Measurements from ENCODE around the gene COBL. TPM values are rescaled to one million over a fixed set of nuclear protein-coding genes. Genes with fewer than 3 reads are reported as not detected.

Gene COBL
- total RNA-seq, 4 donors from 2014 or later: 14.3 to 19.3 (median 15.9) TPM

- Histone ChIP-seq H3K36me3 (no peaks in the 10 kb centered on the region), H3K27me3 (no peaks in the 10 kb centered on the region), H3K9me3 (no peaks in the 10 kb centered on the region), H3K27ac (no peak overlapping the region), H3K4me3 (replicated peaks in 1 of 3) (no peak overlapping the region), H3K4me1 (no peaks in the 10 kb centered on the region)
- DNase-seq: no peak
- intact Hi-C loops (cut with DNase I): no loop called here
- WGBS, 2 donors: 88 to 90% methylated on average over 10 of the region's 10 CpGs
- TF ChIP-seq CTCF (IDR thresholded peaks at IDR 0.05) (no peak), POLR2A (IDR thresholded peaks at IDR 0.05) (no peak)
These were observed 93.7 kb downstream of the COBL start for GRCh38 chr7:51222916-51223315.

GRCh38 chr7:51220226-51220625 lies 96.4 kb downstream of the COBL start:
- intact Hi-C loops (cut with DNase I): no loop called here
- no peaks in the 10 kb centered on the region for H3K27me3 ChIP-seq
- no peak for DNase-seq
- H3K4me3 ChIP-seq (replicated peaks in 1 of 3): no peak overlapping the region
- H3K27ac ChIP-seq: no peak overlapping the region
- H3K36me3 ChIP-seq: no peaks in the 10 kb centered on the region
- no peaks in the 10 kb centered on the region for H3K4me1 ChIP-seq
- TF ChIP-seq CTCF (IDR thresholded peaks at IDR 0.05) (no peak), POLR2A (IDR thresholded peaks at IDR 0.05) (no peak)
- WGBS, 2 donors: 83 to 90% methylated on average over 11 of the region's 11 CpGs
- H3K9me3 ChIP-seq: no peaks in the 10 kb centered on the region

GRCh38 chr7:51219261-51219988 lies 97.2 kb downstream of the COBL start:
- TF ChIP-seq POLR2A (IDR thresholded peaks at IDR 0.05): no peak
- no peak for TF ChIP-seq CTCF (IDR thresholded peaks at IDR 0.05)
- WGBS, 2 donors: 78 to 81% methylated on average over 16 to 18 of the region's 18 CpGs
- no peak overlapping the region for H3K27ac ChIP-seq
- intact Hi-C loops (cut with DNase I): no loop called here
- no peak for DNase-seq
- H3K36me3 ChIP-seq: no peaks in the 10 kb centered on the region
- H3K4me1 ChIP-seq: no peaks in the 10 kb centered on the region
- H3K27me3 ChIP-seq: no peaks in the 10 kb centered on the region
- H3K4me3 ChIP-seq (replicated peaks in 1 of 3): no peak overlapping the region
- no peaks in the 10 kb centered on the region for H3K9me3 ChIP-seq

- no peaks in the 10 kb centered on the region for H3K4me1 ChIP-seq
- TF ChIP-seq POLR2A (IDR thresholded peaks at IDR 0.05) (no peak), CTCF (IDR thresholded peaks at IDR 0.05) (no peak)
- H3K27ac ChIP-seq: no peak overlapping the region
- DNase-seq: no peak
- no peaks in the 10 kb centered on the region for H3K36me3 ChIP-seq
- no peaks in the 10 kb centered on the region for H3K27me3 ChIP-seq
- H3K4me3 ChIP-seq (replicated peaks in 1 of 3): no peak overlapping the region
- H3K9me3 ChIP-seq: no peaks in the 10 kb centered on the region
- intact Hi-C loops (cut with DNase I): no loop called here
- 92 to 97% methylated on average over 6 of the region's 6 CpGs for WGBS, 2 donors
These were observed 98.8 kb downstream of the COBL start for GRCh38 chr7:51217804-51218203.

- no peak for TF ChIP-seq POLR2A (IDR thresholded peaks at IDR 0.05)
- no peak for TF ChIP-seq CTCF (IDR thresholded peaks at IDR 0.05)
- Histone ChIP-seq H3K4me1 (no peaks in the 10 kb centered on the region), H3K4me3 (replicated peaks in 1 of 3) (no peak overlapping the region), H3K27ac (no peak overlapping the region), H3K36me3 (no peaks in the 10 kb centered on the region), H3K9me3 (no peaks in the 10 kb centered on the region), H3K27me3 (no peaks in the 10 kb centered on the region)
- 96 to 97% methylated on average over 7 of the region's 7 CpGs for WGBS, 2 donors
- DNase-seq: no peak
- intact Hi-C loops (cut with DNase I): no loop called here
These were observed 102.5 kb downstream of the COBL start for GRCh38 chr7:51214098-51214497.
